BLaER1 treated with 17β-estradiol and CSF1 and Interleukin-3, amounts not matched to agents 10 nM and 100 nM (cell line): Measurements from ENCODE around the gene GMDS.

ENCODE experiments used
- H3K27ac ChIP-seq, 11 experiments: shearing (Covaris generic); formaldehyde crosslinking; 2 replicates each; pipeline ENCODE4 v1.8.1; 2022
- H3K27me3 ChIP-seq, 11 experiments: shearing (Covaris generic); formaldehyde crosslinking; 2 replicates each; pipeline ENCODE4 v1.8.1; 2022
- H3K36me3 ChIP-seq, 11 experiments: shearing (Covaris generic); formaldehyde crosslinking; 2 replicates each; pipeline ENCODE4 v1.8.1; 2022
- H3K4me1 ChIP-seq, 10 experiments: shearing (Covaris generic); formaldehyde crosslinking; 2 replicates each; pipeline ENCODE4 v1.8.1; 2022
- H3K4me2 ChIP-seq, 11 experiments: shearing (Covaris generic); formaldehyde crosslinking; 2 replicates each; pipeline ENCODE4 v1.8.1; 2022
- H3K4me3 ChIP-seq, 10 experiments: shearing (Covaris generic); formaldehyde crosslinking; 2 replicates each; pipeline ENCODE4 v1.8.1; 2022
- H3K9ac ChIP-seq, 11 experiments: shearing (Covaris generic); formaldehyde crosslinking; 2 replicates each; pipeline ENCODE4 v1.8.1; 2022
- H3K9me3 ChIP-seq, 11 experiments: shearing (Covaris generic); formaldehyde crosslinking; replicated peaks in 1 of 11; 2 replicates each; pipeline ENCODE4 v1.8.1; 2022
- H4K20me1 ChIP-seq, 11 experiments: shearing (Covaris generic); formaldehyde crosslinking; 2 replicates each; pipeline ENCODE4 v1.8.1; 2022
- Cebpa-rat ChIP-seq, 11 experiments: shearing (Covaris generic); IDR thresholded peaks; 2 replicates each; pipeline ENCODE4 v1.8.1; 2022

GMDS gene

GRCh38 chr6:2204272-2204671 is 41.1 kb downstream of the GMDS start:
- H3K9me3 ChIP-seq, result peaks cover 0 to 6% (median 0%) of the 10 kb centered on the region in 11 experiments; a peak in 2 of 22 replicates

GRCh38 chr6:2203264-2203663 is 42.1 kb downstream of the GMDS start:
- Histone ChIP-seq H3K36me3 (no peaks in the 10 kb centered on the region; a peak in 1 of 22 replicates), H3K27ac (no peak overlapping the region), H3K9me3 (peaks cover 0 to 6% (median 0%) of the 10 kb centered on the region in 11 experiments; a peak in 2 of 22 replicates), H3K27me3 (no peaks in the 10 kb centered on the region), H4K20me1 (peaks cover 0 to 27% (median under 1%) of the 10 kb centered on the region in 11 experiments; a peak in 4 of 22 replicates), H3K4me1 (no peaks in the 10 kb centered on the region), H3K9ac (no peak overlapping the region), H3K4me3 (no peak overlapping the region), H3K4me2 (no peak overlapping the region)
- TF ChIP-seq Cebpa-rat (IDR thresholded peaks at IDR 0.05), result no peak

More at GRCh38 chr6:2204272-2204671, 41.1 kb downstream of the GMDS start:
- H3K9ac ChIP-seq, result no peak overlapping the region
- H3K4me3 ChIP-seq, result no peak overlapping the region
- peaks cover 0 to 30% (median 0%) of the 10 kb centered on the region in 11 experiments; a peak in 5 of 22 replicates for H4K20me1 ChIP-seq
- H3K4me2 ChIP-seq, result no peak overlapping the region
- H3K27ac ChIP-seq, result no peak overlapping the region
- no peaks in the 10 kb centered on the region for H3K4me1 ChIP-seq
- no peaks in the 10 kb centered on the region; a peak in 1 of 22 replicates for H3K36me3 ChIP-seq
- no peak for TF ChIP-seq Cebpa-rat (IDR thresholded peaks at IDR 0.05)
- no peaks in the 10 kb centered on the region for H3K27me3 ChIP-seq

- peaks cover 0 to 12% (median 8%) of the 10 kb centered on the region in 10 experiments; a peak in 14 of 20 replicates for H3K4me1 ChIP-seq
- no peaks in the 10 kb centered on the region for H3K27me3 ChIP-seq
- no peak overlapping the region for H3K9ac ChIP-seq
- H3K4me2 ChIP-seq, result no peak overlapping the region
- H3K4me3 ChIP-seq, result no peak overlapping the region
- no peak for TF ChIP-seq Cebpa-rat (IDR thresholded peaks at IDR 0.05)
- H3K27ac ChIP-seq, result no peak overlapping the region
- peaks cover 0 to under 1% (median 0%) of the 10 kb centered on the region in 11 experiments; a peak in 1 of 22 replicates for H3K36me3 ChIP-seq
- H4K20me1 ChIP-seq, result peaks cover 0 to 44% (median 22%) of the 10 kb centered on the region in 11 experiments; a peak in 14 of 22 replicates
- H3K9me3 ChIP-seq, result peaks cover 0 to 4% (median 1%) of the 10 kb centered on the region in 11 experiments; a peak in 9 of 22 replicates
These were observed 47.4 kb downstream of the GMDS start for GRCh38 chr6:2197984-2198383.

GRCh38 chr6:2197177-2197671 is 48.2 kb downstream of the GMDS start:
- Histone ChIP-seq H3K36me3 (peaks cover 0 to 9% (median 0%) of the 10 kb centered on the region in 11 experiments; a peak in 4 of 22 replicates), H3K27ac (no peak overlapping the region), H3K4me1 (peaks cover 0 to 12% (median 8%) of the 10 kb centered on the region in 10 experiments; a peak in 14 of 20 replicates), H3K4me3 (no peak overlapping the region), H3K9ac (no peak overlapping the region), H3K27me3 (no peaks in the 10 kb centered on the region), H3K4me2 (peak overlapping the region in 3 of 11 experiments; percentile 25 to 46 (median 31); a peak in 2 of 22 replicates), H4K20me1 (peaks cover 0 to 42% (median 22%) of the 10 kb centered on the region in 11 experiments; a peak in 14 of 22 replicates), H3K9me3 (peaks cover 4 to 12% (median 9%) of the 10 kb centered on the region in 11 experiments)
- no peak for TF ChIP-seq Cebpa-rat (IDR thresholded peaks at IDR 0.05)

GRCh38 chr6:2196079-2196679 is 49.2 kb downstream of the GMDS start:
- Histone ChIP-seq H3K36me3 (peaks cover 0 to 15% (median 0%) of the 10 kb centered on the region in 11 experiments; a peak in 4 of 22 replicates), H3K9me3 (peaks cover 14 to 22% (median 19%) of the 10 kb centered on the region in 11 experiments), H3K4me1 (peaks cover 0 to 12% (median 8%) of the 10 kb centered on the region in 10 experiments; a peak in 14 of 20 replicates), H3K27ac (no peak overlapping the region), H4K20me1 (peaks cover 0 to 42% (median 22%) of the 10 kb centered on the region in 11 experiments; a peak in 14 of 22 replicates), H3K4me2 (peak overlapping the region in 2 of 11 experiments; percentile 6 to 46; a peak in 2 of 22 replicates), H3K9ac (no peak overlapping the region), H3K4me3 (no peak overlapping the region), H3K27me3 (no peaks in the 10 kb centered on the region)
- no peak for TF ChIP-seq Cebpa-rat (IDR thresholded peaks at IDR 0.05)

GRCh38 chr6:2194643-2195042 is 50.8 kb downstream of the GMDS start:
- Histone ChIP-seq H3K27ac (no peak overlapping the region), H3K4me2 (peak overlapping the region in 2 of 11 experiments; percentile 16 to 40; a peak in 3 of 22 replicates), H3K9ac (no peak overlapping the region), H3K9me3 (peaks cover 15 to 23% (median 20%) of the 10 kb centered on the region in 11 experiments), H3K27me3 (no peaks in the 10 kb centered on the region), H4K20me1 (peaks cover 0 to 46% (median 22%) of the 10 kb centered on the region in 11 experiments; a peak in 14 of 22 replicates), H3K4me3 (no peak overlapping the region), H3K4me1 (peaks cover 0 to 12% (median 8%) of the 10 kb centered on the region in 10 experiments; a peak in 14 of 20 replicates), H3K36me3 (peaks cover 0 to 15% (median 0%) of the 10 kb centered on the region in 11 experiments; a peak in 4 of 22 replicates)
- TF ChIP-seq Cebpa-rat (IDR thresholded peaks at IDR 0.05), result no peak

- Histone ChIP-seq H4K20me1 (peaks cover 0 to 52% (median 22%) of the 10 kb centered on the region in 11 experiments; a peak in 14 of 22 replicates), H3K4me1 (peaks cover 0 to 12% (median 8%) of the 10 kb centered on the region in 10 experiments; a peak in 14 of 20 replicates), H3K9ac (no peak overlapping the region), H3K4me2 (no peak overlapping the region), H3K36me3 (peaks cover 0 to 15% (median 0%) of the 10 kb centered on the region in 11 experiments; a peak in 4 of 22 replicates), H3K9me3 (peaks cover 15 to 23% (median 20%) of the 10 kb centered on the region in 11 experiments), H3K27ac (no peak overlapping the region), H3K27me3 (no peaks in the 10 kb centered on the region), H3K4me3 (no peak overlapping the region)
- no peak for TF ChIP-seq Cebpa-rat (IDR thresholded peaks at IDR 0.05)
These were observed 51.5 kb downstream of the GMDS start for GRCh38 chr6:2193931-2194330.

GRCh38 chr6:2192976-2193375 is 52.4 kb downstream of the GMDS start:
- Histone ChIP-seq H3K4me1 (peaks cover 0 to 12% (median 8%) of the 10 kb centered on the region in 10 experiments; a peak in 14 of 20 replicates), H3K4me3 (no peak overlapping the region), H4K20me1 (peaks cover 0 to 59% (median 19%) of the 10 kb centered on the region in 11 experiments; a peak in 14 of 22 replicates), H3K9me3 (peaks cover 15 to 23% (median 20%) of the 10 kb centered on the region in 11 experiments), H3K4me2 (no peak overlapping the region), H3K36me3 (peaks cover 0 to 15% (median 0%) of the 10 kb centered on the region in 11 experiments; a peak in 4 of 22 replicates), H3K27me3 (no peaks in the 10 kb centered on the region), H3K27ac (no peak overlapping the region), H3K9ac (no peak overlapping the region)
- TF ChIP-seq Cebpa-rat (IDR thresholded peaks at IDR 0.05), result no peak

GRCh38 chr6:2191390-2191740 is 54.0 kb downstream of the GMDS start:
- Histone ChIP-seq H3K9me3 (peaks cover 15 to 23% (median 20%) of the 10 kb centered on the region in 11 experiments), H3K9ac (no peak overlapping the region), H3K4me3 (no peak overlapping the region), H4K20me1 (peaks cover 0 to 43% (median 3%) of the 10 kb centered on the region in 11 experiments; a peak in 11 of 22 replicates), H3K27me3 (no peaks in the 10 kb centered on the region), H3K4me1 (peaks cover 0 to 9% (median under 1%) of the 10 kb centered on the region in 10 experiments; a peak in 9 of 20 replicates), H3K4me2 (no peak overlapping the region), H3K27ac (no peak overlapping the region), H3K36me3 (peaks cover 0 to 15% (median 0%) of the 10 kb centered on the region in 11 experiments; a peak in 4 of 22 replicates)
- no peak for TF ChIP-seq Cebpa-rat (IDR thresholded peaks at IDR 0.05)
